ENCODE measurements around the gene PIK3R3. TPM values are rescaled to one million over a fixed set of nuclear protein-coding genes. Genes with fewer than 3 reads are reported as not detected.

The PIK3R3 gene
- total RNA-seq, 1 experiment from 2014 or later = 30.2 TPM

DNA sequence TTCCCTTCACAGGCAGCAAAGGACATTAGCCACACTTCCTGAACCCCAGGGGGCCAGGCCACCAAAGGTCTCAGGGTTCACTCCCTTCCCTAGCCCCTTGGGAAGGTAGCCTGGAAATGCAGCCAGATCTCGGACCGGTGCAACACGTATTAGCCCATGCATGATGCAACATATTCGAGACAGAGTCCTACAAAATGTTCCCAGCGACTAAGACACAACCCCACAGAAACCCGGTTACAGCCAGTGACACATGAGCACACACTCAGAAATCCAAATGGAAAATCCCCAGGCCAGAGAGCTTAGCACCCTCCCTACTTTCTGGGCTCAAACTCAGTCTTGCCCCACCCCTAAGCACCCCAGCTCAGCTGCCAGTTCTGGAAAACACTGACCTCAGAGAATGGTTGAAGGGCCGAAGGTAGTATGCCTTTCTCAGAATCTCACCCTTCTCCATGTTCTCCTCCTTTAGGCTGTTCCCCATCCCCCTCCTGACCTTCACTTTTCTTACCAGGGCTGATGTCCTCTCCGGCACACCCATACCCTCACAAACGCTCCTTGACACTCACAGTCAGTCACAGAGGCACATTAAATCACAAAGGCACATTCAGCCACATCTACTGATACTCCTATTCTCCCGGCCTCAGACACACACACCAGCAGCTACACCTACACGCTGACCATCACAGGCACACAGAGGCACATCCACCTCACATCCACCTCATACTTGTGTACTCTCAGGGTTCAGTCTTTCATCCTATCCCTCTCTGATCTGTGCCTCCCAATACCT, 42.2 kb upstream of the PIK3R3 start, which contains the start of gene TSPAN1:
Gene TSPAN1 (plus strand): TSS at position 640 of the 784 bp plus-strand sequence. CDS start 6,021 bp downstream, outside the sequence.
- H3K4me3 ChIP-seq (ENCODE audit: low read depth, low read length, poor library complexity, severe bottlenecking) = no peak within 1 kb of the TSS
- no peak within 1 kb of the TSS for H3K27ac ChIP-seq (ENCODE audit: low read depth, low read length, poor library complexity, severe bottlenecking)
- DNase-seq (ENCODE audit: low spot score) = no peak
- no peaks in the 10 kb centered on the region for H3K36me3 ChIP-seq (ENCODE audit: insufficient read depth, low read length, poor library complexity, severe bottlenecking)
- H3K9me3 ChIP-seq (ENCODE audit: low read depth, low read length, poor library complexity, severe bottlenecking) = no peaks in the 10 kb centered on the region
- H3K27me3 ChIP-seq (replicated peaks; ENCODE audit: insufficient read depth, low read depth, low read length, poor library complexity) = no peaks in the 10 kb centered on the region
- ChIA-PET CTCF (no interaction called here), POLR2A (ENCODE audit: low non-redundant PET) (no interaction called here)
- intact Hi-C loops (cut with micrococcal nuclease; ENCODE audit: unreplicated experiment) = no loop called here
- TF ChIP-seq EZH2 (IDR thresholded peaks at IDR 0.05; ENCODE audit: borderline replicate concordance, low read depth, low read length, poor library complexity, severe bottlenecking) = no peak
- TF ChIP-seq, protein P1, sequence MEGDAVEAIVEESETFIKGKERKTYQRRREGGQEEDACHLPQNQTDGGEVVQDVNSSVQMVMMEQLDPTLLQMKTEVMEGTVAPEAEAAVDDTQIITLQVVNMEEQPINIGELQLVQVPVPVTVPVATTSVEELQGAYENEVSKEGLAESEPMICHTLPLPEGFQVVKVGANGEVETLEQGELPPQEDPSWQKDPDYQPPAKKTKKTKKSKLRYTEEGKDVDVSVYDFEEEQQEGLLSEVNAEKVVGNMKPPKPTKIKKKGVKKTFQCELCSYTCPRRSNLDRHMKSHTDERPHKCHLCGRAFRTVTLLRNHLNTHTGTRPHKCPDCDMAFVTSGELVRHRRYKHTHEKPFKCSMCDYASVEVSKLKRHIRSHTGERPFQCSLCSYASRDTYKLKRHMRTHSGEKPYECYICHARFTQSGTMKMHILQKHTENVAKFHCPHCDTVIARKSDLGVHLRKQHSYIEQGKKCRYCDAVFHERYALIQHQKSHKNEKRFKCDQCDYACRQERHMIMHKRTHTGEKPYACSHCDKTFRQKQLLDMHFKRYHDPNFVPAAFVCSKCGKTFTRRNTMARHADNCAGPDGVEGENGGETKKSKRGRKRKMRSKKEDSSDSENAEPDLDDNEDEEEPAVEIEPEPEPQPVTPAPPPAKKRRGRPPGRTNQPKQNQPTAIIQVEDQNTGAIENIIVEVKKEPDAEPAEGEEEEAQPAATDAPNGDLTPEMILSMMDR (conservative IDR thresholded peaks at IDR 0.05; ENCODE audit: low read depth, low read length) = no peak
- no TSS peak for BruUV-seq (replicated peaks)
- peaks cover 17% of the 10 kb centered on the region for H3K4me1 ChIP-seq (ENCODE audit: insufficient read depth, low read length, poor library complexity, severe bottlenecking)

DNA sequence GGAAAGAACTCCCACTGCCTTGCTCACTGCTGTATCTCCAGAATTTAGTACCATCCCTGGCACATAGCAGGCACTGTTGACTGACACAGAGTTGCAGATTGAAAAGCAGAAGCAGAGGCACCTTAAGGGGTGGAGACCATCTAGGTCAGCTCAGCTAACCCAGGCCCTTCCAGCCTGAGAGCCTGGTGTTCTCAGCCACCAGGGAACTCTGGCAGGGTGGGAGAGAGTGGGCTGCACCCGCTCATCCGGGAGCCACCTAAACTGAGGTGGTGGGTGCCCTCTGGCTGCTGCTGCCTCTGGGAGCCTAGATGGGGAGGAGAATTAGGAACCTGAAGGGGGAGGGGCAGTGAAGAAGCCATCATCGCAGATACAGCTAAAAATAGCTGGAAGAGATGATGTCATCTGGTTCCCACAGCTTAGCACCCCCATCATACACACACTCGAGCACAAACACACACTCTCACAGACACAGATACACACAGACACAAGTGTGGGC, 41.0 kb upstream of the PIK3R3 start:
- H3K36me3 ChIP-seq (ENCODE audit: insufficient read depth, low read length, poor library complexity, severe bottlenecking) = no peaks in the 10 kb centered on the region
- POLR2A ChIA-PET (ENCODE audit: low non-redundant PET) = interaction anchor here (0.5 kb wide), 1 partner anchor 41 kb away, joined by 4 read pairs; the partner anchor contains the start of gene PIK3R3
- no TSS peak for BruUV-seq (replicated peaks)
- no peaks in the 10 kb centered on the region for H3K9me3 ChIP-seq (ENCODE audit: low read depth, low read length, poor library complexity, severe bottlenecking)
- no peaks in the 10 kb centered on the region for H3K27me3 ChIP-seq (replicated peaks; ENCODE audit: insufficient read depth, low read depth, low read length, poor library complexity)
- H3K27ac ChIP-seq (ENCODE audit: low read depth, low read length, poor library complexity, severe bottlenecking) = no peak overlapping the region
- DNase-seq (ENCODE audit: low spot score) = peak; percentile 41
- no peak overlapping the region for H3K4me3 ChIP-seq (ENCODE audit: low read depth, low read length, poor library complexity, severe bottlenecking)
- intact Hi-C loops (cut with micrococcal nuclease; ENCODE audit: unreplicated experiment) = no loop called here
- CTCF ChIA-PET = interaction anchor here (0.6 kb wide), 1 partner anchor 134 kb away, joined by 3 read pairs; no protein-coding TSS in a partner anchor
- peaks cover 17% of the 10 kb centered on the region for H3K4me1 ChIP-seq (ENCODE audit: insufficient read depth, low read length, poor library complexity, severe bottlenecking)
- no peak for TF ChIP-seq EZH2 (IDR thresholded peaks at IDR 0.05; ENCODE audit: borderline replicate concordance, low read depth, low read length, poor library complexity, severe bottlenecking)
- TF ChIP-seq, protein P1 (conservative IDR thresholded peaks at IDR 0.05; ENCODE audit: low read depth, low read length) = 0 out of 2 replicates have a peak, but pooled peaks have one; percentile 12

DNA sequence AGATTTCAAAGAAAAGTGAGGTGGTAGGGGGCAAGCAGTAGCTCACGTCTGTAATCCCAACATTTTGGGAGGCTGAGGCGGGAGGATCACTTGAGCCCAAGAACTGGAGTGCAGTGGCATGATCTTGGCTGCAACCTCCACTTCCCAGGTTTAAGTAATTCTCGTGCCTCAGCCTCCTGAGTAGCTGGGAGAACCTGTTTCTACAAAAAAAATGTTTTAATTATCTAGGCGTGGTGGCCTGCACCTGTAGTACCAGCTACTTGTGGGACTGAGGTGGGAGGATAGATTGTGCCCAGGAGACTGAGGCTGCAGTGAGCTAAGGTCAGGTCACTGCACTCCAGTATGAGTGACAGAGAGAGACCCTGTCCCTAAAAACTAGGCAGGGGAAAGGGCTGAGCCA, 39.9 kb upstream of the PIK3R3 start:
- POLR2A ChIA-PET (ENCODE audit: low non-redundant PET) = no interaction called here
- H3K4me3 ChIP-seq (ENCODE audit: low read depth, low read length, poor library complexity, severe bottlenecking) = no peak overlapping the region
- no peak for TF ChIP-seq EZH2 (IDR thresholded peaks at IDR 0.05; ENCODE audit: borderline replicate concordance, low read depth, low read length, poor library complexity, severe bottlenecking)
- TF ChIP-seq, protein P1 (conservative IDR thresholded peaks at IDR 0.05; ENCODE audit: low read depth, low read length) = no peak
- CTCF ChIA-PET = no interaction called here
- H3K4me1 ChIP-seq (ENCODE audit: insufficient read depth, low read length, poor library complexity, severe bottlenecking) = peaks cover 17% of the 10 kb centered on the region
- no peaks in the 10 kb centered on the region for H3K36me3 ChIP-seq (ENCODE audit: insufficient read depth, low read length, poor library complexity, severe bottlenecking)
- H3K9me3 ChIP-seq (ENCODE audit: low read depth, low read length, poor library complexity, severe bottlenecking) = no peaks in the 10 kb centered on the region
- BruUV-seq (replicated peaks) = no TSS peak
- no peak overlapping the region for H3K27ac ChIP-seq (ENCODE audit: low read depth, low read length, poor library complexity, severe bottlenecking)
- intact Hi-C loops (cut with micrococcal nuclease; ENCODE audit: unreplicated experiment) = no loop called here
- DNase-seq (ENCODE audit: low spot score) = no peak
- H3K27me3 ChIP-seq (replicated peaks; ENCODE audit: insufficient read depth, low read depth, low read length, poor library complexity) = no peaks in the 10 kb centered on the region
